OCI-LY1 (cell line): ENCODE measurements around the gene ZNF665.

Experiments
- CTCF ChIP-seq: fragments of 200-600 bp; sonication (generic), shearing (Covaris generic); IDR thresholded peaks from 2 replicates; pipeline ENCODE4 v1.5.1; 2017; ENCODE audit warnings: mild to moderate bottlenecking, antibody characterized with exemption, low read length, moderate library complexity, mixed read lengths
- EZH2 ChIP-seq: fragments of 200-600 bp; sonication (generic), shearing (Covaris generic); IDR thresholded peaks from 2 replicates; pipeline ENCODE4 v1.8.0; 2017; ENCODE audit warnings: borderline replicate concordance, mixed run types, mild to moderate bottlenecking, antibody characterized with exemption, low read length, moderate library complexity, mixed read lengths

GRCh38 chr19:53136432-53136831, 56.7 kb downstream of the ZNF665 start:
- no peak for TF ChIP-seq EZH2
- no peak for TF ChIP-seq CTCF
